K562 (cell line): Measurements from ENCODE around the gene UBTD1. TPM values are rescaled to one million over a fixed set of nuclear protein-coding genes. Genes with fewer than 3 reads are reported as not detected.

Experiments used
- CREB1 ChIP-seq, 2 experiments: sonication (generic) in 1 of 2; formaldehyde crosslinking in 1 of 2; IDR thresholded peaks; 2 replicates each; pipeline versions ENCODE4 v1.6.1 to v1.8.0; 2012 to 2022; ENCODE audit warnings: inconsistent platforms in 1 of 2, mild to moderate bottlenecking in 1 of 2, missing genetic modification reagents in 1 of 2, moderate library complexity in 1 of 2
- E2F1 ChIP-seq: sonication (generic); formaldehyde crosslinking; IDR thresholded peaks from 2 replicates; pipeline ENCODE4 v1.8.1; 2023; ENCODE audit warnings: mild to moderate bottlenecking, missing genetic modification reagents, moderate library complexity
- E2F6 ChIP-seq, 2 experiments: IDR thresholded peaks; 2 replicates each; pipeline ENCODE4 v1.6.1; 2011; ENCODE audit warnings: borderline replicate concordance in 1 of 2, control low read depth in 1 of 2, low read depth in 1 of 2, low read length in 1 of 2, mild to moderate bottlenecking in 1 of 2, mixed read lengths in 1 of 2, moderate library complexity in 1 of 2; ENCODE audit not compliant: insufficient read depth in 1 of 2, insufficient read length in 1 of 2, poor library complexity in 1 of 2, severe bottlenecking in 1 of 2; ENCODE audit errors: extremely low read depth in 1 of 2
- HDAC1 ChIP-seq, 2 experiments: fragments of 450-650 bp; IDR thresholded peaks; 2 replicates each; pipeline ENCODE4 v1.6.1; 2016 to 2017; ENCODE audit warnings: inconsistent platforms in 1 of 2, mild to moderate bottlenecking in 1 of 2, moderate library complexity in 1 of 2
- NEUROD1 ChIP-seq: fragments of 150-350 bp; IDR thresholded peaks from 2 replicates; pipeline ENCODE4 v1.6.1; 2014; ENCODE audit warnings: borderline replicate concordance, low read length, low read depth; ENCODE audit not compliant: partially characterized antibody
- PRPF4 ChIP-seq: fragments of 200-400 bp; formaldehyde crosslinking; IDR thresholded peaks from one replicate; pipeline ENCODE4 v1.6.1; 2017; ENCODE audit warnings: low read length, low read depth, mild to moderate bottlenecking; ENCODE audit not compliant: insufficient read depth, poor library complexity, severe bottlenecking
- RAD51 ChIP-seq: fragments of 450-650 bp; IDR thresholded peaks from 2 replicates; pipeline ENCODE4 v1.7.1; 2016; ENCODE audit warnings: low read depth, mild to moderate bottlenecking, borderline replicate concordance
- RBM14 ChIP-seq: fragments of 200-400 bp; formaldehyde crosslinking; IDR thresholded peaks from 2 replicates; pipeline ENCODE4 v1.6.1; 2018; ENCODE audit warnings: low read depth, mild to moderate bottlenecking, low read length, moderate library complexity, borderline replicate concordance; ENCODE audit not compliant: insufficient read depth
- SIN3A ChIP-seq, 2 experiments: fragments of 150-350 bp in 1 of 2; IDR thresholded peaks; 2 replicates each; pipeline ENCODE4 v1.6.1; 2011 to 2016; ENCODE audit warnings: borderline replicate concordance in 2 of 2, low read depth in 2 of 2, low read length in 2 of 2, mild to moderate bottlenecking in 2 of 2, moderate library complexity in 2 of 2; ENCODE audit not compliant: control insufficient read depth in 1 of 2
- SMAD4 ChIP-seq: fragments of 250-450 bp; sonication (Bioruptor Pico); conservative IDR thresholded peaks from 2 replicates; pipeline ENCODE4 v1.8.0; 2021; ENCODE audit warnings: inconsistent platforms, mild to moderate bottlenecking, moderate library complexity
- SNRNP70 ChIP-seq: fragments of 200-400 bp; formaldehyde crosslinking; optimal IDR thresholded peaks from 2 replicates; pipeline ENCODE3; 2017; ENCODE audit warnings: low read depth, low read length
- SRF ChIP-seq, 2 experiments: fragments of 250-450, 450-650 bp in 1 of 2; sonication (Bioruptor Pico) in 1 of 2; sonication (generic) in 1 of 2; formaldehyde crosslinking; IDR thresholded peaks; 2 replicates each; pipeline versions ENCODE4 v1.5.0 to v1.5.1; 2020 to 2022; ENCODE audit warnings: mild to moderate bottlenecking in 1 of 2, missing genetic modification reagents in 1 of 2
- ZFX ChIP-seq: sonication (generic); formaldehyde crosslinking; IDR thresholded peaks from 2 replicates; pipeline ENCODE4 v1.8.0; 2022; ENCODE audit warnings: mild to moderate bottlenecking, missing genetic modification reagents, moderate library complexity
- polyA plus RNA-seq, 8 experiments: library from polyadenylated mRNA; depleted of rRNA in 4 of 8; stranded (reverse) in 5 of 8; unstranded in 3 of 8; fragments of >200 nt; fragmentation: Nextera tagmentation in 2 of 8; fragmentation: Illumina TruSeq in 1 of 8; extraction: Ambion mirVana in 2 of 8; extraction: Trizol in 1 of 8; gene quantifications; 2 replicates each; pipeline versions ENCODE4 v1.2.1 to v1.2.3, GENCODE V29; 2011 to 2014; ENCODE audit warnings: inconsistent platforms in 1 of 8, missing spikeins in 1 of 8
- total RNA-seq, 7 experiments: library from RNA; depleted of rRNA in 6 of 7; stranded (reverse); fragments of >200 nt in 6 of 7; fragmentation: Illumina TruSeq in 2 of 7; extraction: Trizol in 2 of 7; gene quantifications; 2 replicates each; pipeline versions ENCODE4 v1.2.1 to v1.2.3, GENCODE V29; 2011 to 2021; ENCODE audit warnings: low replicate concordance in 1 of 7
- TF ChIP-seq, protein P1 (sequence below): IDR thresholded peaks from 2 replicates; pipeline ENCODE4 v1.6.1; 2011; ENCODE audit not compliant: insufficient read length; ENCODE audit errors: extremely low read depth

The UBTD1 gene
- total and polyA plus RNA-seq, 9 of the 15 experiments (the other 6 are each of a cell fraction or from before 2014, with no cell fraction given): 0.08 to 1.6 (median 0.81) TPM; not detected in 1

DNA sequence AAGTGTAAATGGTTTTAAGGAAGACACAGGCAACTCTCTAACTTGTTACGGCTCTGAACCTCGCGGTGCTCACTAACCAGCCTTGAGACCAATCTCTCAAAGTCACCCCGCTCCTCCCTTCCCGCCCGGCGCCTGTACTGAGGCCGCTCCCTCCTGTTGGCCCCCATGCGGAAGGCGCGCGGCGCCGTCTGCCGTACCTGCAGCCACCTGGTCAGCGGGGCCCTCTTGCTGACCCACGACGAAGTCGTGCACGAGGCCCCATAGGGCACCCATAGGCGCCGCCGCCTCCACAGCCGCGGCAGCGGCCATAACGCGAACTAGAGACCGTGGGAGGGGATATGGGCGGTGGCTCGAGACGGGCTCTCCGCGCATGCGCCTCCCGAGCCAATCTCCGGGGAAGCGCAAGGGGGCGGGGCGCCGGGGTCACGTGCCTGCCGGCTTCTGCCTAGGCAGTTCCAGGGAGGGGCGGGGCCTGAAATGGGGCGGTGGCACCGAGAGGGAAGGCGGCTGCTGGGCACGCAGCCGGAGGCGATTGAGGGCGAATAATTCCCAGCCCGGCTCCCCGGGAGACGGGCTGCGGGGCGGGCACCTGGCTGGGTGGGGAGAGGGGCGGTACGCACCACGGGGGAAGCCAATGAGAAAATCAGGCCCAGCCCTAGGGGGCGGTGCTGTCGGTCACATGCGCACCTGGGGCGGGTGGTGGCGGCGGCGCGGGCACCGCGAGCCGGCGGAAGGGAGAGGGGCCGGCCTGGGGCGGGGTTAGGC is 466 bp upstream of the UBTD1 start, which contains the start of gene MMS19 (continued):
- TF ChIP-seq RBM14 (no peak), E2F6 (IDR thresholded peaks at IDR 0.05; ENCODE audit: borderline replicate concordance in 1 of 2, extremely low read depth in 1 of 2, insufficient read depth in 1 of 2, insufficient read length in 1 of 2, low read depth in 1 of 2, low read length in 1 of 2, poor library complexity in 1 of 2, severe bottlenecking in 1 of 2) (peak; percentile 7 to 74), ZFX (CRISPR knock-in tag) (peak; percentile 76), E2F1 (no peak), CREB1 (IDR thresholded peaks at IDR 0.05) (no peak), CREB1 (CRISPR knock-in tag; IDR thresholded peaks at IDR 0.05) (peak; percentile 62; the same call in 1 of the 2 replicates), SNRNP70 (no peak), SIN3A (IDR thresholded peaks at IDR 0.05; ENCODE audit: borderline replicate concordance in 2 of 2, control insufficient read depth in 1 of 2, low read depth in 2 of 2, low read length in 2 of 2) (peak in 1 of 2 experiments; percentile 14; a peak in 1 of 4 replicates), HDAC1 (IDR thresholded peaks at IDR 0.05) (peak in 1 of 2 experiments; percentile 49; a peak in 1 of 4 replicates), PRPF4 (no peak), SRF (CRISPR knock-in tag; IDR thresholded peaks at IDR 0.05) (peak in 1 of 2 experiments; percentile 50; a peak in 1 of 4 replicates), SMAD4 (CRISPR knock-in tag) (peak; percentile 63), NEUROD1 (no peak), RAD51 (peak; percentile 96)
- TF ChIP-seq, protein P1, sequence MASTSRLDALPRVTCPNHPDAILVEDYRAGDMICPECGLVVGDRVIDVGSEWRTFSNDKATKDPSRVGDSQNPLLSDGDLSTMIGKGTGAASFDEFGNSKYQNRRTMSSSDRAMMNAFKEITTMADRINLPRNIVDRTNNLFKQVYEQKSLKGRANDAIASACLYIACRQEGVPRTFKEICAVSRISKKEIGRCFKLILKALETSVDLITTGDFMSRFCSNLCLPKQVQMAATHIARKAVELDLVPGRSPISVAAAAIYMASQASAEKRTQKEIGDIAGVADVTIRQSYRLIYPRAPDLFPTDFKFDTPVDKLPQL: no peak
